ENCODE data around the gene ADO.
A peak's percentile ranks its signal among the peaks of the same experiment; 100 is the strongest.

The ADO gene

GRCh38 chr10:62804356-62805230, at the start of gene ADO:
Gene ADO, plus strand, starts transcription at chr10:62804720. Its CDS starts 340 bp downstream, at chr10:62805060.
- peak; percentile 86 to 90 for DNase-seq (ENCODE audit: low read depth in 2 of 2)
- TF ChIP-seq, protein P1, sequence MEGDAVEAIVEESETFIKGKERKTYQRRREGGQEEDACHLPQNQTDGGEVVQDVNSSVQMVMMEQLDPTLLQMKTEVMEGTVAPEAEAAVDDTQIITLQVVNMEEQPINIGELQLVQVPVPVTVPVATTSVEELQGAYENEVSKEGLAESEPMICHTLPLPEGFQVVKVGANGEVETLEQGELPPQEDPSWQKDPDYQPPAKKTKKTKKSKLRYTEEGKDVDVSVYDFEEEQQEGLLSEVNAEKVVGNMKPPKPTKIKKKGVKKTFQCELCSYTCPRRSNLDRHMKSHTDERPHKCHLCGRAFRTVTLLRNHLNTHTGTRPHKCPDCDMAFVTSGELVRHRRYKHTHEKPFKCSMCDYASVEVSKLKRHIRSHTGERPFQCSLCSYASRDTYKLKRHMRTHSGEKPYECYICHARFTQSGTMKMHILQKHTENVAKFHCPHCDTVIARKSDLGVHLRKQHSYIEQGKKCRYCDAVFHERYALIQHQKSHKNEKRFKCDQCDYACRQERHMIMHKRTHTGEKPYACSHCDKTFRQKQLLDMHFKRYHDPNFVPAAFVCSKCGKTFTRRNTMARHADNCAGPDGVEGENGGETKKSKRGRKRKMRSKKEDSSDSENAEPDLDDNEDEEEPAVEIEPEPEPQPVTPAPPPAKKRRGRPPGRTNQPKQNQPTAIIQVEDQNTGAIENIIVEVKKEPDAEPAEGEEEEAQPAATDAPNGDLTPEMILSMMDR (IDR thresholded peaks at IDR 0.05; ENCODE audit: low read depth, low read length), result no peak
- peak within 1 kb of the TSS; percentile 65 to 96 for H3K4me3 ChIP-seq (replicated peaks in 1 of 2; ENCODE audit: low read depth in 2 of 2, low read length in 2 of 2)

GRCh38 chr10:62754963-62755362, 49.6 kb upstream of the ADO start:
- DNase-seq (ENCODE audit: low read depth in 2 of 2), result no peak
- H3K4me3 ChIP-seq (replicated peaks in 1 of 2; ENCODE audit: low read depth in 2 of 2, low read length in 2 of 2), result no peak overlapping the region
- TF ChIP-seq, protein P1 (IDR thresholded peaks at IDR 0.05; ENCODE audit: low read depth, low read length), result no peak

GRCh38 chr10:62755662-62756653, 48.6 kb upstream of the ADO start:
- H3K4me3 ChIP-seq (replicated peaks in 1 of 2; ENCODE audit: low read depth in 2 of 2, low read length in 2 of 2), result no peak overlapping the region
- TF ChIP-seq, protein P1 (IDR thresholded peaks at IDR 0.05; ENCODE audit: low read depth, low read length), result no peak
- no peak for DNase-seq (ENCODE audit: low read depth in 2 of 2)

- H3K4me3 ChIP-seq (replicated peaks in 1 of 2; ENCODE audit: low read depth in 2 of 2, low read length in 2 of 2), result no peak overlapping the region
- DNase-seq (ENCODE audit: low read depth in 2 of 2), result no peak
- TF ChIP-seq, protein P1 (IDR thresholded peaks at IDR 0.05; ENCODE audit: low read depth, low read length), result no peak
Measured at GRCh38 chr10:62759599-62760175, 44.8 kb upstream of the ADO start.

DNA sequence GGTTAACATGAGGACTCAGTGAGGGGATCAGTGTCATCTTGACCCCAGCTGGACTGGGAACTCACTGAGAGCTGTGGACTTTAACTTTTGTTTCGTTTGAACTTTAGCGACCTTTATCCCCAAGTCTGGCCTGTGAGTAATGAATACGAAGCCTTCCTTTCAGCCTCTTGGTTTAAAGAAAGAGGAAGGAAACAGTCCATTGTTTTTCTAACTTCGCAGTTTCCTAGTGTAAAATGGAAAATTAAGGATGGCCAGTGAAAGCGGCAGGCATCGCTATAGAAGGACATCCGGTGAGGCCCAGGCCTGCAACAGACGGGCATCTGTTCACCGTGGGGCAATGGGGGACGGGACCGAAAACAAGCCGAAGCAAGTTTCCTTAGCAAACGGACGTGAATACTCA, 44.1 kb upstream of the ADO start:
- no peak for DNase-seq (ENCODE audit: low read depth in 2 of 2)
- H3K4me3 ChIP-seq (replicated peaks in 1 of 2; ENCODE audit: low read depth in 2 of 2, low read length in 2 of 2), result no peak overlapping the region
- TF ChIP-seq, protein P1 (IDR thresholded peaks at IDR 0.05; ENCODE audit: low read depth, low read length), result no peak

GRCh38 chr10:62761115-62761514, 43.4 kb upstream of the ADO start:
- TF ChIP-seq, protein P1 (IDR thresholded peaks at IDR 0.05; ENCODE audit: low read depth, low read length), result no peak
- DNase-seq (ENCODE audit: low read depth in 2 of 2), result no peak
- no peak overlapping the region for H3K4me3 ChIP-seq (replicated peaks in 1 of 2; ENCODE audit: low read depth in 2 of 2, low read length in 2 of 2)
